SH-SY5Y (cell line): Measurements from ENCODE around the gene ATP10B.

Source experiments
- GATA2 ChIP-seq: IDR thresholded peaks from 2 replicates; pipeline ENCODE4 v1.6.1; 2011; ENCODE audit warnings: mild to moderate bottlenecking, low read depth, low read length
- GATA3 ChIP-seq: IDR thresholded peaks from 2 replicates; pipeline ENCODE4 v1.6.1; 2011; ENCODE audit warnings: low read depth, mild to moderate bottlenecking, low read length, moderate library complexity

DNA sequence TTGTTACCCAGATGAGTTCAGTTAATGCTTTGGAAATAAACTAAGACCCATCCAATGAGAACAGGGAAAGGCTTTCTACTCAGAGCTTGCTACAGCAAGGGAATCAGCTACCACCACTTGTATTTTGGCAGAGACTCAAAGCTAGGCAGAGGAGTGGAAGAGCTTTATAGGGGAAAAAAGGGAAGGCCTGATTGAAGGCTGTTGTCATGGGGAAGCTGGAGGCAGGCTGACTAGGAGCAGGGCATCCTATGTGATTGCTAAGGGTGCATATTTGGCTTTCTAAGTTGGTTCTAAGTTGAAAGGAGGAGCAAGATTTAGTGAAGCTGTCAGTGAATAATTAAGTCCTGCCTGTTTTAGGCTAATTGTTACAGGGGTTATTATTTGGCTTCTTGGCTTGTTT is 314.9 kb downstream of the ATP10B start:
- no peak for TF ChIP-seq GATA2
- TF ChIP-seq GATA3: no peak
